Endothelial cell of umbilical vein (primary cell): Measurements from ENCODE around the gene AACS.

ENCODE experiments used
- EZH2 ChIP-seq: IDR thresholded peaks from 2 replicates; pipeline ENCODE4 v1.6.1; 2012; ENCODE audit warnings: borderline replicate concordance, low read depth, mild to moderate bottlenecking, moderate library complexity, low read length, inconsistent platforms; ENCODE audit not compliant: severe bottlenecking
- FOS ChIP-seq: IDR thresholded peaks from 2 replicates; pipeline ENCODE4 v1.6.1; 2011; ENCODE audit warnings: mild to moderate bottlenecking, low read length, moderate library complexity, borderline replicate concordance; ENCODE audit not compliant: insufficient read depth
- GATA2 ChIP-seq: IDR thresholded peaks from 2 replicates; pipeline ENCODE4 v1.7.0; 2011; ENCODE audit warnings: low read depth, mild to moderate bottlenecking, moderate library complexity, mixed read lengths, low read length; ENCODE audit not compliant: insufficient read length, insufficient read depth
- JUN ChIP-seq: IDR thresholded peaks from 2 replicates; pipeline ENCODE4 v1.6.1; 2011; ENCODE audit warnings: borderline replicate concordance, low read depth; ENCODE audit not compliant: insufficient read length, insufficient read depth
- MYC ChIP-seq: IDR thresholded peaks from one replicate; pipeline ENCODE4 v1.6.1; 2011; ENCODE audit warnings: mild to moderate bottlenecking, low read depth, low read length
- POLR2A ChIP-seq: IDR thresholded peaks from 2 replicates; pipeline ENCODE4 v1.6.1; 2012; ENCODE audit warnings: low read depth, mild to moderate bottlenecking, control low read depth, low read length
- POLR2AphosphoS5 ChIP-seq: IDR thresholded peaks from 2 replicates; pipeline ENCODE4 v1.6.1; 2012; ENCODE audit warnings: low read depth, mild to moderate bottlenecking, control low read depth, low read length, moderate library complexity; ENCODE audit not compliant: insufficient read depth
- TF ChIP-seq, protein P1 (sequence below), 2 donors: IDR thresholded peaks; 1 replicate in 1 of 2; 2 replicates in 1 of 2; pipeline ENCODE4 v1.5.1; 2011; ENCODE audit warnings: low read length in 2 of 2, mild to moderate bottlenecking in 2 of 2, moderate library complexity in 2 of 2, control low read depth in 1 of 2, inconsistent platforms in 1 of 2, low read depth in 1 of 2; ENCODE audit not compliant: insufficient read depth in 1 of 2; ENCODE audit errors: extremely low read depth in 1 of 2
- TF ChIP-seq, protein P2 (sequence below): IDR thresholded peaks from 2 replicates; pipeline ENCODE4 v1.6.1; 2011; ENCODE audit not compliant: insufficient read depth, insufficient read length

DNA sequence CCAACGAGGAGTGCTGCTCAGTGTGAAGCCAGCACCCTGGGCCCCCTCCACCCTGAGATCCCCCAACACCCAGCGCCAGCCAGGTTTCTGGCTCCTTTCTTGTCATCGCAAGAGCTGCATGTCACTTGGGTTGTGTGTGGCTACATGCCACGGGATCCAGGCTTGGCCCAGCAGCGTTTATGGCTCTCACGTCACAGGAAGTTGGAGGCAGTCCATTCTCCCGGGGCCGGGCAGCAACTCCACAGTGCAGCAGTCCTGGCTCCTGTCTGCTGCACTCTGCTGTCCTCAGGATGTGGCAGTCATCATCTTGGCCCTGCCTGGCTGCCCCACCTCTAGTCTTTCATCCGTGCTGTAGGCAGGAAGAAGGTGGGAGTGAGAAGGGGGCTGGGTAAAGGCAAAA is 78.3 kb downstream of the AACS start:
- TF ChIP-seq, protein P1, sequence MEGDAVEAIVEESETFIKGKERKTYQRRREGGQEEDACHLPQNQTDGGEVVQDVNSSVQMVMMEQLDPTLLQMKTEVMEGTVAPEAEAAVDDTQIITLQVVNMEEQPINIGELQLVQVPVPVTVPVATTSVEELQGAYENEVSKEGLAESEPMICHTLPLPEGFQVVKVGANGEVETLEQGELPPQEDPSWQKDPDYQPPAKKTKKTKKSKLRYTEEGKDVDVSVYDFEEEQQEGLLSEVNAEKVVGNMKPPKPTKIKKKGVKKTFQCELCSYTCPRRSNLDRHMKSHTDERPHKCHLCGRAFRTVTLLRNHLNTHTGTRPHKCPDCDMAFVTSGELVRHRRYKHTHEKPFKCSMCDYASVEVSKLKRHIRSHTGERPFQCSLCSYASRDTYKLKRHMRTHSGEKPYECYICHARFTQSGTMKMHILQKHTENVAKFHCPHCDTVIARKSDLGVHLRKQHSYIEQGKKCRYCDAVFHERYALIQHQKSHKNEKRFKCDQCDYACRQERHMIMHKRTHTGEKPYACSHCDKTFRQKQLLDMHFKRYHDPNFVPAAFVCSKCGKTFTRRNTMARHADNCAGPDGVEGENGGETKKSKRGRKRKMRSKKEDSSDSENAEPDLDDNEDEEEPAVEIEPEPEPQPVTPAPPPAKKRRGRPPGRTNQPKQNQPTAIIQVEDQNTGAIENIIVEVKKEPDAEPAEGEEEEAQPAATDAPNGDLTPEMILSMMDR (IDR thresholded peaks at IDR 0.05; ENCODE audit: extremely low read depth in 1 of 2, insufficient read depth in 1 of 2, low read depth in 1 of 2, low read length in 2 of 2), result no peak
- TF ChIP-seq, protein P2, sequence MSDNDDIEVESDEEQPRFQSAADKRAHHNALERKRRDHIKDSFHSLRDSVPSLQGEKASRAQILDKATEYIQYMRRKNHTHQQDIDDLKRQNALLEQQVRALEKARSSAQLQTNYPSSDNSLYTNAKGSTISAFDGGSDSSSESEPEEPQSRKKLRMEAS, result no peak
- no peak for TF ChIP-seq POLR2AphosphoS5
- TF ChIP-seq EZH2, result no peak
- TF ChIP-seq POLR2A, result no peak
- TF ChIP-seq JUN, result no peak
- no peak for TF ChIP-seq MYC
- no peak for TF ChIP-seq GATA2
- TF ChIP-seq FOS, result no peak
